Measurements from ENCODE around the gene ZNF366. TPM values are rescaled to one million over a fixed set of nuclear protein-coding genes. Genes with fewer than 3 reads are reported as not detected.

ZNF366 gene
- polyA plus RNA-seq, 1 donor (not counting 4 experiments of a cell fraction or from before 2014, with no cell fraction given), result not detected

- dilution Hi-C loops (cut with MboI; ENCODE audit: extremely low pct_ligation_motif_present, low sequenced_read_pairs), result no loop called here
- TF ChIP-seq CTCF (optimal IDR thresholded peaks at IDR 0.05 in 1 of 3, IDR thresholded peaks at IDR 0.05 in 1 of 3, conservative IDR thresholded peaks at IDR 0.05 in 1 of 3; ENCODE audit: extremely low read depth in 1 of 3, insufficient read depth in 2 of 3, low read length in 3 of 3), result no peak
- no peak for DNase-seq (ENCODE audit: low read depth, low spot score)
- H2AFZ ChIP-seq (ENCODE audit: control insufficient read depth, low read length), result no peak overlapping the region
- no peaks in the 10 kb centered on the region for H4K20me1 ChIP-seq (ENCODE audit: control insufficient read depth, extremely low read depth, insufficient read depth, low read length)
- no peaks in the 10 kb centered on the region for H3K9me1 ChIP-seq (ENCODE audit: control insufficient read depth, extremely low read depth, insufficient read depth, low read length)
- H3K4me3 ChIP-seq (ENCODE audit: control insufficient read depth in 2 of 3, extremely low read depth in 1 of 3, insufficient read depth in 2 of 3, low read depth in 1 of 3, low read length in 3 of 3), result no peak overlapping the region
- H3K79me2 ChIP-seq (ENCODE audit: control insufficient read depth, insufficient read depth, low read length), result no peaks in the 10 kb centered on the region
- no peak for FAIRE-seq
- H3K4me2 ChIP-seq (ENCODE audit: control insufficient read depth, extremely low read depth, insufficient read depth, low read depth, low read length), result no peak overlapping the region
- H3K27me3 ChIP-seq (ENCODE audit: control insufficient read depth, extremely low read depth, insufficient read depth, low read length), result no peaks in the 10 kb centered on the region
- peaks cover 4% of the 10 kb centered on the region for H3K4me1 ChIP-seq (ENCODE audit: control insufficient read depth, extremely low read depth, insufficient read depth, low read length)
- H3K9ac ChIP-seq (ENCODE audit: control insufficient read depth, extremely low read depth, insufficient read depth, low read length), result no peak overlapping the region
- no peaks in the 10 kb centered on the region for H3K9me3 ChIP-seq (ENCODE audit: control insufficient read depth, low read depth, low read length)
- no peaks in the 10 kb centered on the region for H3K36me3 ChIP-seq (ENCODE audit: control insufficient read depth in 2 of 2, extremely low read depth in 1 of 2, insufficient read depth in 2 of 2, low read length in 2 of 2)
- H3K27ac ChIP-seq (ENCODE audit: control insufficient read depth, insufficient read depth, low read length), result no peak overlapping the region
Measured at GRCh38 chr5:72427016-72427415, 80.2 kb downstream of the ZNF366 start.

- Histone ChIP-seq H3K9ac (ENCODE audit: control insufficient read depth, extremely low read depth, insufficient read depth, low read length) (no peak overlapping the region), H2AFZ (ENCODE audit: control insufficient read depth, low read length) (no peak overlapping the region), H3K4me2 (ENCODE audit: control insufficient read depth, extremely low read depth, insufficient read depth, low read depth, low read length) (no peak overlapping the region), H3K4me1 (ENCODE audit: control insufficient read depth, extremely low read depth, insufficient read depth, low read length) (peaks cover 4% of the 10 kb centered on the region), H3K4me3 (ENCODE audit: control insufficient read depth in 2 of 3, extremely low read depth in 1 of 3, insufficient read depth in 2 of 3, low read depth in 1 of 3, low read length in 3 of 3) (no peak overlapping the region), H3K27me3 (ENCODE audit: control insufficient read depth, extremely low read depth, insufficient read depth, low read length) (no peaks in the 10 kb centered on the region), H3K27ac (ENCODE audit: control insufficient read depth, insufficient read depth, low read length) (no peak overlapping the region), H3K36me3 (ENCODE audit: control insufficient read depth in 2 of 2, extremely low read depth in 1 of 2, insufficient read depth in 2 of 2, low read length in 2 of 2) (no peaks in the 10 kb centered on the region), H4K20me1 (ENCODE audit: control insufficient read depth, extremely low read depth, insufficient read depth, low read length) (no peaks in the 10 kb centered on the region), H3K79me2 (ENCODE audit: control insufficient read depth, insufficient read depth, low read length) (no peaks in the 10 kb centered on the region), H3K9me3 (ENCODE audit: control insufficient read depth, low read depth, low read length) (no peaks in the 10 kb centered on the region), H3K9me1 (ENCODE audit: control insufficient read depth, extremely low read depth, insufficient read depth, low read length) (no peaks in the 10 kb centered on the region)
- dilution Hi-C loops (cut with MboI; ENCODE audit: extremely low pct_ligation_motif_present, low sequenced_read_pairs), result no loop called here
- TF ChIP-seq EZH2 (IDR thresholded peaks at IDR 0.05; ENCODE audit: low read length), result no peak
- TF ChIP-seq CTCF (optimal IDR thresholded peaks at IDR 0.05 in 1 of 3, IDR thresholded peaks at IDR 0.05 in 1 of 3, conservative IDR thresholded peaks at IDR 0.05 in 1 of 3; ENCODE audit: extremely low read depth in 1 of 3, insufficient read depth in 2 of 3, low read length in 3 of 3), result no peak
- DNase-seq (ENCODE audit: low read depth, low spot score), result no peak
- FAIRE-seq, result no peak
Measured at GRCh38 chr5:72426019-72426418, 81.2 kb downstream of the ZNF366 start.

Measured in keratinocyte (primary cell).